Panc1 (cell line): ENCODE results near the gene VPS13A. TPM values are rescaled to one million over a fixed set of nuclear protein-coding genes. Genes with fewer than 3 reads are reported as not detected.

ENCODE experiments used
- ATAC-seq: fragments of 200-7000 bp; cut with Tn5 transposase; 2 replicates; pipeline ENCODE4 v1.9.1; 2020; ENCODE audit warnings: mild to moderate bottlenecking, moderate library complexity
- BruUV-seq: library from RNA; stranded (reverse); fragments of 400-500 nt; replicated peaks from 2 replicates; lab custom pipeline; 2021; lab: Mats Ljungman, UMichigan
- CTCF ChIA-PET: fragments of 300-600 bp; sonication (Branson Sonifier 250); formaldehyde crosslinking; loops from one replicate; lab custom pipeline; 2022; ENCODE audit warnings: antibody characterized with exemption; lab: Charles Lee
- POLR2A ChIA-PET: fragments of 300-600 bp; sonication (Branson Sonifier 250); formaldehyde crosslinking; loops from one replicate; lab custom pipeline; 2022; ENCODE audit warnings: antibody characterized with exemption; lab: Charles Lee
- DNase-seq: peaks from one replicate; pipeline ENCODE4 v3.0.0-alpha.2; 2010; ENCODE audit warnings: low read depth, low spot score
- H3K27ac ChIP-seq: 2 replicates; pipeline ENCODE4 v1.5.1; 2011; ENCODE audit warnings: mild to moderate bottlenecking, low read length, inconsistent platforms
- H3K27me3 ChIP-seq: fragments of 200-500 bp; sonication (Bioruptor generic); 2 replicates; pipeline ENCODE4 v1.6.0; 2014; ENCODE audit warnings: low read length, inconsistent platforms; ENCODE audit not compliant: control insufficient read depth, insufficient read depth
- H3K36me3 ChIP-seq: fragments of 200-500 bp; sonication (Bioruptor generic); 2 replicates; pipeline ENCODE4 v1.5.1; 2014; ENCODE audit warnings: inconsistent platforms, mild to moderate bottlenecking, low read length, moderate library complexity; ENCODE audit not compliant: control insufficient read depth, insufficient read depth
- H3K4me1 ChIP-seq: 2 replicates; pipeline ENCODE4 v1.5.1; 2011; ENCODE audit warnings: inconsistent platforms, mild to moderate bottlenecking, low read length, moderate library complexity; ENCODE audit not compliant: control insufficient read depth, insufficient read depth
- H3K4me3 ChIP-seq, 2 experiments: 2 replicates each; pipeline ENCODE4 v1.5.1; 2011 to 2012; ENCODE audit warnings: low read depth in 2 of 2, low read length in 2 of 2, mild to moderate bottlenecking in 2 of 2, inconsistent platforms in 1 of 2, moderate library complexity in 1 of 2
- H3K9me3 ChIP-seq: fragments of 200-500 bp; sonication (Bioruptor generic); 2 replicates; pipeline ENCODE4 v1.5.1; 2014; ENCODE audit warnings: low read depth, mild to moderate bottlenecking, inconsistent platforms, low read length, moderate library complexity; ENCODE audit not compliant: control insufficient read depth, insufficient read depth
- POLR2AphosphoS5 ChIP-seq: IDR thresholded peaks from 2 replicates; pipeline ENCODE4 v1.6.1; 2012; ENCODE audit warnings: mild to moderate bottlenecking, low read depth, low read length, moderate library complexity
- SIN3A ChIP-seq: IDR thresholded peaks from 2 replicates; pipeline ENCODE4 v1.6.1; 2012; ENCODE audit warnings: low read depth, mild to moderate bottlenecking, low read length, moderate library complexity, borderline replicate concordance; ENCODE audit not compliant: insufficient read depth
- TCF7L2 ChIP-seq: IDR thresholded peaks from 2 replicates; pipeline ENCODE4 v1.6.1; 2011; ENCODE audit warnings: mild to moderate bottlenecking, low read depth, low read length, inconsistent platforms
- in situ Hi-C: cut with HindIII; loops from 2 replicates; pipeline ENCODE4 v1.10.0; 2016; ENCODE audit warnings: low sequenced_read_pairs, low pct_unique_long_range_greater_than_20kb
- intact Hi-C: fragments of 100-400 bp; cut with micrococcal nuclease; formaldehyde crosslinking; loops from one replicate; pipeline ENCODE4 v1.10.0; 2022; ENCODE audit not compliant: unreplicated experiment
- total RNA-seq: library from RNA; stranded (reverse); gene quantifications from one replicate; pipeline ENCODE4 v1.2.1, GENCODE V29; 2021; ENCODE audit not compliant: unreplicated experiment
- TF ChIP-seq, protein P1 (sequence below), 2 experiments: IDR thresholded peaks; 2 replicates each; pipeline ENCODE4 v1.6.1; 2011 to 2012; ENCODE audit warnings: low read depth in 2 of 2, control low read depth in 1 of 2, low read length in 1 of 2, mild to moderate bottlenecking in 1 of 2, moderate library complexity in 1 of 2; ENCODE audit not compliant: insufficient read depth in 1 of 2
- TF ChIP-seq, protein P2 (sequence below): fragments of 450-650 bp; IDR thresholded peaks from 2 replicates; pipeline ENCODE4 v1.5.1; 2017; ENCODE audit warnings: mild to moderate bottlenecking

The VPS13A gene
- total RNA-seq, 1 experiment from 2014 or later, result 26.1 TPM

DNA sequence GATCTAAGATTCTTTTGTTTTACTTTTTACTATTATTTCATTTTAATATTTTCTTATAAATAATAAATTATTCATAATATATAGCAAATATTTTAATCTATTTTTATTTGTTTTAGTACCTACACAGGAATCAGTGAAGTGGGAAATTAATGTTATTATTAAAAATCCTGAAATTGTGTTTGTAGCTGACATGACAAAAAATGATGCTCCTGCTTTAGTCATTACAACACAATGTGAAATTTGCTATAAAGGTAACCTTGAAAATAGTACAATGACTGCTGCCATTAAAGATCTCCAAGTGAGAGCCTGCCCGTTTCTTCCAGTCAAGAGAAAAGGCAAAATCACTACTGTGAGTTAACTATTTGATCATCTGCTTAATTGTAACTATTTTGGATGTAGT is 138.7 kb downstream of the VPS13A start:
- H3K4me1 ChIP-seq, result no peaks in the 10 kb centered on the region
- ATAC-seq (no peak), DNase-seq (no peak)
- H3K27me3 ChIP-seq, result no peaks in the 10 kb centered on the region
- H3K27ac ChIP-seq, result no peak overlapping the region
- H3K36me3 ChIP-seq, result no peaks in the 10 kb centered on the region; the same call in 1 of the 2 replicates
- no peak overlapping the region for H3K4me3 ChIP-seq
- CTCF ChIA-PET, result no interaction called here
- in situ Hi-C loops (no loop called here), intact Hi-C loops (no loop called here)
- POLR2A ChIA-PET, result no interaction called here
- no peaks in the 10 kb centered on the region for H3K9me3 ChIP-seq
- TF ChIP-seq, protein P1, sequence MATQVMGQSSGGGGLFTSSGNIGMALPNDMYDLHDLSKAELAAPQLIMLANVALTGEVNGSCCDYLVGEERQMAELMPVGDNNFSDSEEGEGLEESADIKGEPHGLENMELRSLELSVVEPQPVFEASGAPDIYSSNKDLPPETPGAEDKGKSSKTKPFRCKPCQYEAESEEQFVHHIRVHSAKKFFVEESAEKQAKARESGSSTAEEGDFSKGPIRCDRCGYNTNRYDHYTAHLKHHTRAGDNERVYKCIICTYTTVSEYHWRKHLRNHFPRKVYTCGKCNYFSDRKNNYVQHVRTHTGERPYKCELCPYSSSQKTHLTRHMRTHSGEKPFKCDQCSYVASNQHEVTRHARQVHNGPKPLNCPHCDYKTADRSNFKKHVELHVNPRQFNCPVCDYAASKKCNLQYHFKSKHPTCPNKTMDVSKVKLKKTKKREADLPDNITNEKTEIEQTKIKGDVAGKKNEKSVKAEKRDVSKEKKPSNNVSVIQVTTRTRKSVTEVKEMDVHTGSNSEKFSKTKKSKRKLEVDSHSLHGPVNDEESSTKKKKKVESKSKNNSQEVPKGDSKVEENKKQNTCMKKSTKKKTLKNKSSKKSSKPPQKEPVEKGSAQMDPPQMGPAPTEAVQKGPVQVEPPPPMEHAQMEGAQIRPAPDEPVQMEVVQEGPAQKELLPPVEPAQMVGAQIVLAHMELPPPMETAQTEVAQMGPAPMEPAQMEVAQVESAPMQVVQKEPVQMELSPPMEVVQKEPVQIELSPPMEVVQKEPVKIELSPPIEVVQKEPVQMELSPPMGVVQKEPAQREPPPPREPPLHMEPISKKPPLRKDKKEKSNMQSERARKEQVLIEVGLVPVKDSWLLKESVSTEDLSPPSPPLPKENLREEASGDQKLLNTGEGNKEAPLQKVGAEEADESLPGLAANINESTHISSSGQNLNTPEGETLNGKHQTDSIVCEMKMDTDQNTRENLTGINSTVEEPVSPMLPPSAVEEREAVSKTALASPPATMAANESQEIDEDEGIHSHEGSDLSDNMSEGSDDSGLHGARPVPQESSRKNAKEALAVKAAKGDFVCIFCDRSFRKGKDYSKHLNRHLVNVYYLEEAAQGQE (IDR thresholded peaks at IDR 0.05; ENCODE audit: insufficient read depth in 1 of 2, low read depth in 2 of 2, low read length in 1 of 2), result no peak
- TF ChIP-seq POLR2AphosphoS5, result no peak
- no peak for TF ChIP-seq TCF7L2
- TF ChIP-seq, protein P2, sequence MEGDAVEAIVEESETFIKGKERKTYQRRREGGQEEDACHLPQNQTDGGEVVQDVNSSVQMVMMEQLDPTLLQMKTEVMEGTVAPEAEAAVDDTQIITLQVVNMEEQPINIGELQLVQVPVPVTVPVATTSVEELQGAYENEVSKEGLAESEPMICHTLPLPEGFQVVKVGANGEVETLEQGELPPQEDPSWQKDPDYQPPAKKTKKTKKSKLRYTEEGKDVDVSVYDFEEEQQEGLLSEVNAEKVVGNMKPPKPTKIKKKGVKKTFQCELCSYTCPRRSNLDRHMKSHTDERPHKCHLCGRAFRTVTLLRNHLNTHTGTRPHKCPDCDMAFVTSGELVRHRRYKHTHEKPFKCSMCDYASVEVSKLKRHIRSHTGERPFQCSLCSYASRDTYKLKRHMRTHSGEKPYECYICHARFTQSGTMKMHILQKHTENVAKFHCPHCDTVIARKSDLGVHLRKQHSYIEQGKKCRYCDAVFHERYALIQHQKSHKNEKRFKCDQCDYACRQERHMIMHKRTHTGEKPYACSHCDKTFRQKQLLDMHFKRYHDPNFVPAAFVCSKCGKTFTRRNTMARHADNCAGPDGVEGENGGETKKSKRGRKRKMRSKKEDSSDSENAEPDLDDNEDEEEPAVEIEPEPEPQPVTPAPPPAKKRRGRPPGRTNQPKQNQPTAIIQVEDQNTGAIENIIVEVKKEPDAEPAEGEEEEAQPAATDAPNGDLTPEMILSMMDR, result no peak
- no peak for TF ChIP-seq SIN3A
- BruUV-seq, result no TSS peak

DNA sequence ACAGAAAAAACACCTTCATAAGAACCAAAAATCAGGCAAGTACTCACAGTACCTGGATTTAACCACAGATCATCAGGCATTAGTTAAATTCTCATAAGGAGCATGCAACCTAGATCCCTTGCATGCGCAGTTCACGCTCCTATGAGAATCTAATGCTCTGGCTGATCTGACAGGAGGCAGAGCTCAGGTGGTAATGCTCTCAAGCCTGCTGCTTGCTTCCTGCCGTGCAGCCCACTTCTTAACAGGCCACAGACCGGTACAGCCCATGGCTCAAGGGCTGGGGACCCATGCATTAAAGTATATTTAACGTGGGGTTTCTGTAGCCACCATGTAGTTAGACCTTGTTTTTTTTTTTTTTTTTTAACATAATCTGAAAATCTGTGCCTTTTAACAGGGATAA is 147.7 kb downstream of the VPS13A start:
- CTCF ChIA-PET, result no interaction called here
- DNase-seq (no peak), ATAC-seq (no peak)
- H3K27ac ChIP-seq, result no peak overlapping the region
- in situ Hi-C loops, result no loop called here
- no peaks in the 10 kb centered on the region for H3K9me3 ChIP-seq
- no peak overlapping the region for H3K4me3 ChIP-seq
- no peaks in the 10 kb centered on the region for H3K4me1 ChIP-seq
- POLR2A ChIA-PET, result no interaction called here
- no TSS peak for BruUV-seq
- peaks cover 4% of the 10 kb centered on the region; the same call in 1 of the 2 replicates for H3K36me3 ChIP-seq
- intact Hi-C loops, result no loop called here
- no peak for TF ChIP-seq TCF7L2
- TF ChIP-seq SIN3A, result no peak
- TF ChIP-seq, protein P2, result no peak
- TF ChIP-seq POLR2AphosphoS5, result no peak
- TF ChIP-seq, protein P1 (IDR thresholded peaks at IDR 0.05; ENCODE audit: insufficient read depth in 1 of 2, low read depth in 2 of 2, low read length in 1 of 2), result no peak
- no peaks in the 10 kb centered on the region for H3K27me3 ChIP-seq
